Measurements from ENCODE around the gene KRTAP10-4. TPM values are rescaled to one million over a fixed set of nuclear protein-coding genes. Genes with fewer than 3 reads are reported as not detected.

KRTAP10-4 gene
- total and polyA plus RNA-seq, 2 donors (not counting 1 experiment from before 2014, with no cell fraction given) = not detected

GRCh38 chr21:44568261-44568660 lies 5.3 kb upstream of the KRTAP10-4 start:
- no peak for ATAC-seq (ENCODE audit: low read depth)
- Histone ChIP-seq H3K79me2 (ENCODE audit: control insufficient read depth, insufficient read depth, low read length) (no peaks in the 10 kb centered on the region), H3K27ac (ENCODE audit: low read length in 2 of 2) (no peak overlapping the region), H3K9ac (ENCODE audit: low read length) (no peak overlapping the region), H3K4me3 (ENCODE audit: control extremely low read depth in 1 of 5, extremely low read depth in 1 of 5, insufficient read depth in 1 of 5, low read depth in 2 of 5, low read length in 4 of 5) (no peak overlapping the region), H4K20me1 (ENCODE audit: control insufficient read depth, insufficient read depth, low read length, poor library complexity, severe bottlenecking) (no peaks in the 10 kb centered on the region), H3K9me3 (ENCODE audit: control extremely low read depth in 1 of 3, control insufficient read depth in 2 of 3, insufficient read depth in 1 of 3, low read length in 2 of 3) (peaks cover 0 to 18% (median 2%) of the 10 kb centered on the region in 3 donors), H3K4me2 (replicated peaks; ENCODE audit: low read depth, low read length, poor library complexity, severe bottlenecking) (no peak overlapping the region), H3K4me1 (ENCODE audit: control insufficient read depth in 2 of 2, insufficient read depth in 2 of 2, low read length in 2 of 2) (peaks cover 12 to 26% of the 10 kb centered on the region in 2 donors), H3K36me3 (replicated peaks in 1 of 2; ENCODE audit: control extremely low read depth in 1 of 2, control insufficient read depth in 1 of 2, extremely low read depth in 1 of 2, insufficient read depth in 2 of 2, low read length in 1 of 2) (no peaks in the 10 kb centered on the region), H3K27me3 (replicated peaks in 1 of 4; ENCODE audit: control extremely low read depth in 1 of 4, control insufficient read depth in 3 of 4, insufficient read depth in 4 of 4, low read length in 3 of 4) (no peaks in the 10 kb centered on the region), H2AFZ (ENCODE audit: insufficient read depth, low read depth, low read length, poor library complexity, severe bottlenecking) (no peak overlapping the region)
- H3K27me3 Mint-ChIP-seq = peaks cover 23% of the 10 kb centered on the region
- WGBS (ENCODE audit: insufficient coverage) = 83% methylated on average over 12 of the region's 12 CpGs
- H3K27ac Mint-ChIP-seq = no peak overlapping the region
- intact Hi-C loops (cut with micrococcal nuclease) = loop anchor here (5.0 kb wide), 1 partner anchor 544 kb away; no protein-coding TSS in a partner anchor
- H3K4me3 Mint-ChIP-seq = no peak overlapping the region
- TF ChIP-seq EZH2 (IDR thresholded peaks at IDR 0.05; ENCODE audit: borderline replicate concordance, insufficient read depth, low read depth, low read length, poor library complexity, severe bottlenecking) = no peak
- TF ChIP-seq, protein P1, sequence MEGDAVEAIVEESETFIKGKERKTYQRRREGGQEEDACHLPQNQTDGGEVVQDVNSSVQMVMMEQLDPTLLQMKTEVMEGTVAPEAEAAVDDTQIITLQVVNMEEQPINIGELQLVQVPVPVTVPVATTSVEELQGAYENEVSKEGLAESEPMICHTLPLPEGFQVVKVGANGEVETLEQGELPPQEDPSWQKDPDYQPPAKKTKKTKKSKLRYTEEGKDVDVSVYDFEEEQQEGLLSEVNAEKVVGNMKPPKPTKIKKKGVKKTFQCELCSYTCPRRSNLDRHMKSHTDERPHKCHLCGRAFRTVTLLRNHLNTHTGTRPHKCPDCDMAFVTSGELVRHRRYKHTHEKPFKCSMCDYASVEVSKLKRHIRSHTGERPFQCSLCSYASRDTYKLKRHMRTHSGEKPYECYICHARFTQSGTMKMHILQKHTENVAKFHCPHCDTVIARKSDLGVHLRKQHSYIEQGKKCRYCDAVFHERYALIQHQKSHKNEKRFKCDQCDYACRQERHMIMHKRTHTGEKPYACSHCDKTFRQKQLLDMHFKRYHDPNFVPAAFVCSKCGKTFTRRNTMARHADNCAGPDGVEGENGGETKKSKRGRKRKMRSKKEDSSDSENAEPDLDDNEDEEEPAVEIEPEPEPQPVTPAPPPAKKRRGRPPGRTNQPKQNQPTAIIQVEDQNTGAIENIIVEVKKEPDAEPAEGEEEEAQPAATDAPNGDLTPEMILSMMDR (IDR thresholded peaks at IDR 0.05) = no peak
- no peak for DNase-seq
- H3K9me3 Mint-ChIP-seq (ENCODE audit: insufficient read depth) = peaks cover 2% of the 10 kb centered on the region
- peaks cover 25% of the 10 kb centered on the region for H3K4me1 Mint-ChIP-seq
- ChIA-PET POLR2A (no interaction called here), CTCF (no interaction called here)

DNA sequence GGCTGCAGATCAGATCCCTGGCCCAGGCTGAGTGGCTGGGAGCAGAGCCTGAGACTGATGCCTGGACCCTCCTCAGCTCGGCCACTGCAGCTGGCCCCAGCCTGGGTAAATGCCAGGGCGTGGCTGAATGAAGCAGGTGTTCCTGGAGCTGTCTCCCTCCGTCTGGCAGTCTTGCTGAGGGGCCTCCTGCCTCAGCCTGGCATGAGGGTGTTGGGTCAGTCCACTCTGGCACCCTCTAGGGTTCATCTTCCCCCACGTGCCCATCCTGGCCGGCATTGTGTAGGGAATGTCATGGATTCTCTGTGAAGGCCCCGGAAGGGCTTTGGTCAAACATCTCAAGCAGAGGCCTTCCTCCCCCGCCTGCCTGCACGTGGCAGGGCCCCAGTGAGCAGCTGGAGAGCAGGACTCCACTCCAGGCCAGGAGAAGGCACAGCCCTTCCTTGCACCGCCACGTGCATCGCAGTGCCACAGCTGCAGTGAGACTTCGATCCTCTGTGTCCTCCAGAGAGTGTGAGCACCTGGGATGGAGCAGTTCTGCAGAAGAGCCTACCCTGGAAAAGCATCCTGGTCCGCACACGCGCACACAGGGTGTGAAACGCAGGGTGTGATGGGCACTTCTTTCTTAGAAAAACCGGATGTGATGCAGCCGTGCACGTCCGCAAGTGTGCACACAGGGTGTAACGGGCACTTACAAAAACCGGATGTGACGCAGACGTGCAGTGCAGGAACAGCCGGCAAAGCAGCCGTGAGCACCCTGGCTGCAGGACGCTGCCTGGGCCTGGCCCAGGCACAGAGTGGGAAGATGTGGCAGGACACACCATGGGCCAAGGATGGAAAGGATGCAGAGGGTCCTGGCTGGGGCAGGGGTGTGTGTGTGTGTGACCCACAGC lies 4.6 kb upstream of the KRTAP10-4 start:
- no peak for DNase-seq
- no peaks in the 10 kb centered on the region for H3K36me3 ChIP-seq (replicated peaks in 1 of 2; ENCODE audit: control extremely low read depth in 1 of 2, control insufficient read depth in 1 of 2, extremely low read depth in 1 of 2, insufficient read depth in 2 of 2, low read length in 1 of 2)
- H3K9me3 ChIP-seq (ENCODE audit: control extremely low read depth in 1 of 3, control insufficient read depth in 2 of 3, insufficient read depth in 1 of 3, low read length in 2 of 3) = peaks cover 0 to 18% (median 2%) of the 10 kb centered on the region in 3 donors
- H3K4me3 ChIP-seq (ENCODE audit: control extremely low read depth in 1 of 5, extremely low read depth in 1 of 5, insufficient read depth in 1 of 5, low read depth in 2 of 5, low read length in 4 of 5) = no peak overlapping the region
- ChIA-PET POLR2A (no interaction called here), CTCF (no interaction called here)
- H3K79me2 ChIP-seq (ENCODE audit: control insufficient read depth, insufficient read depth, low read length) = no peaks in the 10 kb centered on the region
- Mint-ChIP-seq H3K4me3 (no peak overlapping the region), H3K27me3 (peaks cover 23% of the 10 kb centered on the region), H3K9me3 (ENCODE audit: insufficient read depth) (peaks cover 2% of the 10 kb centered on the region), H3K4me1 (peaks cover 25% of the 10 kb centered on the region), H3K27ac (no peak overlapping the region)
- H4K20me1 ChIP-seq (ENCODE audit: control insufficient read depth, insufficient read depth, low read length, poor library complexity, severe bottlenecking) = no peaks in the 10 kb centered on the region
- H3K4me1 ChIP-seq (ENCODE audit: control insufficient read depth in 2 of 2, insufficient read depth in 2 of 2, low read length in 2 of 2) = peaks cover 12 to 26% of the 10 kb centered on the region in 2 donors
- H3K27me3 ChIP-seq (replicated peaks in 1 of 4; ENCODE audit: control extremely low read depth in 1 of 4, control insufficient read depth in 3 of 4, insufficient read depth in 4 of 4, low read length in 3 of 4) = peaks cover 0 to 2% (median 0%) of the 10 kb centered on the region in 4 experiments
- ATAC-seq (ENCODE audit: low read depth) = no peak
- intact Hi-C loops (cut with micrococcal nuclease) = loop anchor here (5.0 kb wide), 1 partner anchor 543 kb away; no protein-coding TSS in a partner anchor
- 84% methylated on average over 27 of the region's 27 CpGs for WGBS (ENCODE audit: insufficient coverage)
- H2AFZ ChIP-seq (ENCODE audit: insufficient read depth, low read depth, low read length, poor library complexity, severe bottlenecking) = no peak overlapping the region
- no peak overlapping the region for H3K4me2 ChIP-seq (replicated peaks; ENCODE audit: low read depth, low read length, poor library complexity, severe bottlenecking)
- TF ChIP-seq EZH2 (IDR thresholded peaks at IDR 0.05; ENCODE audit: borderline replicate concordance, insufficient read depth, low read depth, low read length, poor library complexity, severe bottlenecking) = no peak
- TF ChIP-seq, protein P1 (IDR thresholded peaks at IDR 0.05) = no peak
- no peak overlapping the region for H3K27ac ChIP-seq (ENCODE audit: low read length in 2 of 2)
- no peak overlapping the region for H3K9ac ChIP-seq (ENCODE audit: low read length)
